WTC11 (cell line): ENCODE measurements around the gene SLC26A2. TPM values are rescaled to one million over a fixed set of nuclear protein-coding genes. Genes with fewer than 3 reads are reported as not detected.

Experiments used
- ATAC-seq: fragments of 200-7000 bp; cut with Tn5 transposase; 2 replicates; pipeline ENCODE4 v1.10.0; 2021; ENCODE audit warnings: mild to moderate bottlenecking, moderate library complexity
- CTCF ChIA-PET: fragments of 300-600 bp; sonication (Branson Sonifier 250); formaldehyde crosslinking; loops from one replicate; lab custom pipeline; 2021; ENCODE audit warnings: antibody characterized with exemption; lab: Charles Lee
- POLR2A ChIA-PET: fragments of 350-600 bp; sonication (Branson Sonifier 250); formaldehyde crosslinking; loops from one replicate; lab custom pipeline; 2021; ENCODE audit warnings: antibody characterized with exemption; lab: Charles Lee
- DNase-seq: peaks from one replicate; pipeline ENCODE4 v3.0.0; 2021; ENCODE audit warnings: low spot score
- H3K27ac Mint-ChIP-seq: 2 replicates; pipeline ENCODE4 v1.8.0; 2021; ENCODE audit warnings: mixed read lengths
- H3K27me3 Mint-ChIP-seq: 2 replicates; pipeline ENCODE4 v1.8.0; 2021; ENCODE audit warnings: low read depth, mild to moderate bottlenecking, moderate library complexity, mixed read lengths
- H3K36me3 Mint-ChIP-seq: 2 replicates; pipeline ENCODE4 v1.8.0; 2021; ENCODE audit warnings: mixed read lengths
- H3K4me1 Mint-ChIP-seq: 2 replicates; pipeline ENCODE4 v1.8.0; 2022; ENCODE audit warnings: mixed read lengths
- H3K4me3 Mint-ChIP-seq: 2 replicates; pipeline ENCODE4 v1.8.0; 2021; ENCODE audit warnings: mild to moderate bottlenecking, moderate library complexity, mixed read lengths
- H3K9me3 Mint-ChIP-seq: 2 replicates; pipeline ENCODE4 v1.8.0; 2021; ENCODE audit warnings: mixed read lengths
- ERG ChIP-seq: fragments of 250-450 bp; sonication (Bioruptor Pico); IDR thresholded peaks from 2 replicates; pipeline ENCODE4 v1.8.0; 2021; ENCODE audit warnings: mild to moderate bottlenecking
- FOXK1 ChIP-seq: sonication (generic); formaldehyde crosslinking; IDR thresholded peaks from 2 replicates; pipeline ENCODE4 v1.8.0; 2022; ENCODE audit warnings: mild to moderate bottlenecking, moderate library complexity, missing genetic modification reagents
- FOXP1 ChIP-seq: sonication (generic); formaldehyde crosslinking; IDR thresholded peaks from 2 replicates; pipeline ENCODE4 v1.8.0; 2022; ENCODE audit warnings: missing genetic modification reagents, mild to moderate bottlenecking, moderate library complexity, borderline replicate concordance
- NFE2L1 ChIP-seq: sonication (generic); formaldehyde crosslinking; IDR thresholded peaks from 2 replicates; pipeline ENCODE4 v1.8.1; 2023; ENCODE audit warnings: missing genetic modification reagents
- SMAD3 ChIP-seq: sonication (generic); formaldehyde crosslinking; IDR thresholded peaks from 2 replicates; pipeline ENCODE4 v1.8.0; 2022; ENCODE audit warnings: missing genetic modification reagents, mild to moderate bottlenecking, borderline replicate concordance
- SP1 ChIP-seq: sonication (generic); formaldehyde crosslinking; conservative IDR thresholded peaks from 2 replicates; pipeline ENCODE4 v1.8.1; 2022; ENCODE audit warnings: missing genetic modification reagents
- TEAD1 ChIP-seq: sonication (generic); formaldehyde crosslinking; IDR thresholded peaks from 2 replicates; pipeline ENCODE4 v1.8.0; 2022; ENCODE audit warnings: mild to moderate bottlenecking, missing genetic modification reagents
- ZNF232 ChIP-seq: sonication (generic); formaldehyde crosslinking; IDR thresholded peaks from 2 replicates; pipeline ENCODE4 v1.8.0; 2022; ENCODE audit warnings: mild to moderate bottlenecking, missing genetic modification reagents
- ZNF532 ChIP-seq: fragments of 250-450 bp; sonication (Bioruptor Pico); IDR thresholded peaks from 2 replicates; pipeline ENCODE4 v1.9.0; 2021; ENCODE audit warnings: mild to moderate bottlenecking, borderline replicate concordance
- total RNA-seq: library from RNA; stranded (reverse); gene quantifications from 3 replicates; pipeline ENCODE4 v1.2.3, GENCODE V29; 2021
- TF ChIP-seq, protein P1 (sequence below): sonication (generic); formaldehyde crosslinking; IDR thresholded peaks from 2 replicates; pipeline ENCODE4 v1.8.1; 2022; ENCODE audit warnings: mild to moderate bottlenecking, missing genetic modification reagents, moderate library complexity, borderline replicate concordance
- TF ChIP-seq, protein P2 (sequence below): fragments of 250-450 bp; sonication (Bioruptor Pico); IDR thresholded peaks from 2 replicates; pipeline ENCODE4 v1.9.0; 2021; ENCODE audit warnings: mild to moderate bottlenecking
- TF ChIP-seq, protein P3 (sequence below): sonication (generic); formaldehyde crosslinking; IDR thresholded peaks from 2 replicates; pipeline ENCODE4 v1.8.1; 2023; ENCODE audit warnings: mild to moderate bottlenecking, missing genetic modification reagents, moderate library complexity
- TF ChIP-seq, protein P4 (sequence below): fragments of 200-600 bp; IDR thresholded peaks from 2 replicates; pipeline ENCODE4 v1.8.0; 2022; ENCODE audit warnings: antibody characterized with exemption
- TF ChIP-seq, protein P5 (sequence below): fragments of 250-450 bp; sonication (Bioruptor Pico); conservative IDR thresholded peaks from 2 replicates; pipeline ENCODE4 v1.9.0; 2021; ENCODE audit warnings: mild to moderate bottlenecking

The SLC26A2 gene
- total RNA-seq, 1 experiment from 2014 or later: 11.1 TPM

DNA sequence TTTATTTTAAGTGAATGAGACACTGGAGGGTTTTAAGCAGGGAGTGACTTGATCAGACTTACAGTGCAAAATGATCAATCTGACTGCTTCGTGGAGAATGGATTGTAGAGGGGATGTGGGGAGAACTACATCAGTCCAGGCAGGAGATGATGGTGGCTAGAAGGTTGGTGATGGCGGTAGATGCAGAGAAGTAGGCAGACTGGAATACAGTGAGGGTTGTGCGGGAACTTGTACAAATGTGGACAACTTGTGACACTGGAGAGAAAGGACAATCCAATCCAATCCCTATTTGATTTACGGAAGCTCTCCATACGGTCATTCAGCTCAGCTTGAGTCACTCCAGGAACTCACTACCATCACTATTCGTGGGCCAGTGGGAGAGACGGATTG, 39.3 kb downstream of the SLC26A2 start:
- H3K4me3 Mint-ChIP-seq: peak overlapping the region; percentile 94
- peaks cover 22% of the 10 kb centered on the region for H3K4me1 Mint-ChIP-seq
- DNase-seq: no peak
- no peak for ATAC-seq
- peaks cover 12% of the 10 kb centered on the region for H3K36me3 Mint-ChIP-seq
- H3K27me3 Mint-ChIP-seq: no peaks in the 10 kb centered on the region
- peak overlapping the region; percentile 99 for H3K27ac Mint-ChIP-seq
- no peaks in the 10 kb centered on the region for H3K9me3 Mint-ChIP-seq
- ChIA-PET POLR2A (interaction anchor here (1.0 to 1.1 kb wide), 2 partner anchors 11 to 40 kb away, joined by 3 read pairs; no protein-coding TSS in a partner anchor), CTCF (interaction anchor here (0.9 to 2.2 kb wide), 9 partner anchors 9 to 381 kb away, joined by 3 to 15 read pairs (median 6); partner anchors contain the start of gene SLC26A2)
- TF ChIP-seq FOXK1: no peak
- TF ChIP-seq FOXP1: no peak
- TF ChIP-seq NFE2L1 (CRISPR knock-in tag): 0 out of 2 replicates have a peak, but pooled peaks have one; percentile 0

DNA sequence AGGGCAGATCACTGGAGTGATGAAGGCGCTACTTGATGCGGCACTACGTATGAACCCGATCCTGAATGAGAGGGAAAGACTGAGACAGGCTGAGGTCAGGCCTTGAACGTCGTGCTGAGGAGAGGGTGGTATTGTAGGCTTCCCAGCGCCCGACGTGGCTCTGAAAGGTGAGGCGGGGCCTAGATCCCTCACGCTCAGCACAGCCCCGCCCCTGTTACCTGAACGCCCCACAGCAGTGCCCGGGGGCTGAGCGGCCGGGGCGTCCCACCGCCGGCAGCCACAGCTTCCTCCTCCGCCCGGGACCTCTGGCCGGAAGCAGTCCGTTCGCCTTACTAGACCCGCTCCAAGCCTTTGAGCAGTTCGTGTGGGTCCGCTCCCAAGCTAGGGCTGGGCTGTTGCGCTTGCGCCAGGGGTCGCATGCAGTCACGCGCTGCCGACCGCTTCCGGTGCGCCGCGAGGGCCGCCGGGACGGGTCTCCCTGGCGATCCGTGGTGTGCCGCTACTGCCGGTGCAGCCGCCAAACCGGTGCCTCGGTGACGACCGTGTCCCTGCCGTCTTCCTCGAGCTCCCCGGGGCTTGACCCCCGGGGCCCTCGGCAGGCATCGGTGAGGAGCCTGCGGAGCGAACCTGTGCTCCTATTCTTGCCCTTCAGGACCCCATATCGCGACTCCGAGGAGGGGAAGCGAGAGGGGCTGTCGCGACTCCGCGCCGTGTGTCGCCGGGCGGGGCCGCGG, 39.9 kb downstream of the SLC26A2 start, which contains the start of the genes HMGXB3 and TIGD6:
TSS of gene HMGXB3 (plus strand) at position 484 of the 734 bp plus-strand sequence. CDS start 4,114 bp downstream, outside the sequence.
TSS of gene TIGD6 (minus strand) at position 399 of the 734 bp plus-strand sequence. CDS start 4,306 bp downstream, outside the sequence.
- Mint-ChIP-seq H3K4me3 (peak within 1 kb of the TSS; percentile 94), H3K27ac (peak within 1 kb of the TSS; percentile 99), H3K27me3 (no peaks in the 10 kb centered on the region), H3K4me1 (peaks cover 22% of the 10 kb centered on the region), H3K36me3 (peaks cover 15% of the 10 kb centered on the region), H3K9me3 (no peaks in the 10 kb centered on the region)
- POLR2A ChIA-PET: interaction anchor here (1.0 to 1.1 kb wide), 2 partner anchors 12 to 41 kb away, joined by 3 read pairs; no protein-coding TSS in a partner anchor
- DNase-seq: peak; percentile 94
- peak; percentile 94 for ATAC-seq
- CTCF ChIA-PET: interaction anchor here (0.9 to 2.2 kb wide), 9 partner anchors 9 to 382 kb away, joined by 3 to 15 read pairs (median 6); partner anchors contain the start of gene SLC26A2
- TF ChIP-seq, protein P1, sequence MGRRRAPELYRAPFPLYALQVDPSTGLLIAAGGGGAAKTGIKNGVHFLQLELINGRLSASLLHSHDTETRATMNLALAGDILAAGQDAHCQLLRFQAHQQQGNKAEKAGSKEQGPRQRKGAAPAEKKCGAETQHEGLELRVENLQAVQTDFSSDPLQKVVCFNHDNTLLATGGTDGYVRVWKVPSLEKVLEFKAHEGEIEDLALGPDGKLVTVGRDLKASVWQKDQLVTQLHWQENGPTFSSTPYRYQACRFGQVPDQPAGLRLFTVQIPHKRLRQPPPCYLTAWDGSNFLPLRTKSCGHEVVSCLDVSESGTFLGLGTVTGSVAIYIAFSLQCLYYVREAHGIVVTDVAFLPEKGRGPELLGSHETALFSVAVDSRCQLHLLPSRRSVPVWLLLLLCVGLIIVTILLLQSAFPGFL (CRISPR knock-in tag): no peak
- TF ChIP-seq TEAD1 (peak; percentile 70; the same call in 1 of the 2 replicates), SMAD3 (CRISPR knock-in tag) (peak; percentile 77), SP1 (CRISPR knock-in tag) (peak; percentile 80), ZNF232 (CRISPR knock-in tag) (peak; percentile 88; the same call in 1 of the 2 replicates), ERG (no peak), ZNF532 (CRISPR knock-in tag) (no peak)
- TF ChIP-seq, protein P2, sequence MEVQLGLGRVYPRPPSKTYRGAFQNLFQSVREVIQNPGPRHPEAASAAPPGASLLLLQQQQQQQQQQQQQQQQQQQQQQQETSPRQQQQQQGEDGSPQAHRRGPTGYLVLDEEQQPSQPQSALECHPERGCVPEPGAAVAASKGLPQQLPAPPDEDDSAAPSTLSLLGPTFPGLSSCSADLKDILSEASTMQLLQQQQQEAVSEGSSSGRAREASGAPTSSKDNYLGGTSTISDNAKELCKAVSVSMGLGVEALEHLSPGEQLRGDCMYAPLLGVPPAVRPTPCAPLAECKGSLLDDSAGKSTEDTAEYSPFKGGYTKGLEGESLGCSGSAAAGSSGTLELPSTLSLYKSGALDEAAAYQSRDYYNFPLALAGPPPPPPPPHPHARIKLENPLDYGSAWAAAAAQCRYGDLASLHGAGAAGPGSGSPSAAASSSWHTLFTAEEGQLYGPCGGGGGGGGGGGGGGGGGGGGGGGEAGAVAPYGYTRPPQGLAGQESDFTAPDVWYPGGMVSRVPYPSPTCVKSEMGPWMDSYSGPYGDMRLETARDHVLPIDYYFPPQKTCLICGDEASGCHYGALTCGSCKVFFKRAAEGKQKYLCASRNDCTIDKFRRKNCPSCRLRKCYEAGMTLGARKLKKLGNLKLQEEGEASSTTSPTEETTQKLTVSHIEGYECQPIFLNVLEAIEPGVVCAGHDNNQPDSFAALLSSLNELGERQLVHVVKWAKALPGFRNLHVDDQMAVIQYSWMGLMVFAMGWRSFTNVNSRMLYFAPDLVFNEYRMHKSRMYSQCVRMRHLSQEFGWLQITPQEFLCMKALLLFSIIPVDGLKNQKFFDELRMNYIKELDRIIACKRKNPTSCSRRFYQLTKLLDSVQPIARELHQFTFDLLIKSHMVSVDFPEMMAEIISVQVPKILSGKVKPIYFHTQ (CRISPR knock-in tag): no peak
- TF ChIP-seq, protein P3, sequence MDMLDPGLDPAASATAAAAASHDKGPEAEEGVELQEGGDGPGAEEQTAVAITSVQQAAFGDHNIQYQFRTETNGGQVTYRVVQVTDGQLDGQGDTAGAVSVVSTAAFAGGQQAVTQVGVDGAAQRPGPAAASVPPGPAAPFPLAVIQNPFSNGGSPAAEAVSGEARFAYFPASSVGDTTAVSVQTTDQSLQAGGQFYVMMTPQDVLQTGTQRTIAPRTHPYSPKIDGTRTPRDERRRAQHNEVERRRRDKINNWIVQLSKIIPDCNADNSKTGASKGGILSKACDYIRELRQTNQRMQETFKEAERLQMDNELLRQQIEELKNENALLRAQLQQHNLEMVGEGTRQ (CRISPR knock-in tag): peak; percentile 98
- TF ChIP-seq, protein P4, sequence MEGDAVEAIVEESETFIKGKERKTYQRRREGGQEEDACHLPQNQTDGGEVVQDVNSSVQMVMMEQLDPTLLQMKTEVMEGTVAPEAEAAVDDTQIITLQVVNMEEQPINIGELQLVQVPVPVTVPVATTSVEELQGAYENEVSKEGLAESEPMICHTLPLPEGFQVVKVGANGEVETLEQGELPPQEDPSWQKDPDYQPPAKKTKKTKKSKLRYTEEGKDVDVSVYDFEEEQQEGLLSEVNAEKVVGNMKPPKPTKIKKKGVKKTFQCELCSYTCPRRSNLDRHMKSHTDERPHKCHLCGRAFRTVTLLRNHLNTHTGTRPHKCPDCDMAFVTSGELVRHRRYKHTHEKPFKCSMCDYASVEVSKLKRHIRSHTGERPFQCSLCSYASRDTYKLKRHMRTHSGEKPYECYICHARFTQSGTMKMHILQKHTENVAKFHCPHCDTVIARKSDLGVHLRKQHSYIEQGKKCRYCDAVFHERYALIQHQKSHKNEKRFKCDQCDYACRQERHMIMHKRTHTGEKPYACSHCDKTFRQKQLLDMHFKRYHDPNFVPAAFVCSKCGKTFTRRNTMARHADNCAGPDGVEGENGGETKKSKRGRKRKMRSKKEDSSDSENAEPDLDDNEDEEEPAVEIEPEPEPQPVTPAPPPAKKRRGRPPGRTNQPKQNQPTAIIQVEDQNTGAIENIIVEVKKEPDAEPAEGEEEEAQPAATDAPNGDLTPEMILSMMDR: no peak
- TF ChIP-seq, protein P5, sequence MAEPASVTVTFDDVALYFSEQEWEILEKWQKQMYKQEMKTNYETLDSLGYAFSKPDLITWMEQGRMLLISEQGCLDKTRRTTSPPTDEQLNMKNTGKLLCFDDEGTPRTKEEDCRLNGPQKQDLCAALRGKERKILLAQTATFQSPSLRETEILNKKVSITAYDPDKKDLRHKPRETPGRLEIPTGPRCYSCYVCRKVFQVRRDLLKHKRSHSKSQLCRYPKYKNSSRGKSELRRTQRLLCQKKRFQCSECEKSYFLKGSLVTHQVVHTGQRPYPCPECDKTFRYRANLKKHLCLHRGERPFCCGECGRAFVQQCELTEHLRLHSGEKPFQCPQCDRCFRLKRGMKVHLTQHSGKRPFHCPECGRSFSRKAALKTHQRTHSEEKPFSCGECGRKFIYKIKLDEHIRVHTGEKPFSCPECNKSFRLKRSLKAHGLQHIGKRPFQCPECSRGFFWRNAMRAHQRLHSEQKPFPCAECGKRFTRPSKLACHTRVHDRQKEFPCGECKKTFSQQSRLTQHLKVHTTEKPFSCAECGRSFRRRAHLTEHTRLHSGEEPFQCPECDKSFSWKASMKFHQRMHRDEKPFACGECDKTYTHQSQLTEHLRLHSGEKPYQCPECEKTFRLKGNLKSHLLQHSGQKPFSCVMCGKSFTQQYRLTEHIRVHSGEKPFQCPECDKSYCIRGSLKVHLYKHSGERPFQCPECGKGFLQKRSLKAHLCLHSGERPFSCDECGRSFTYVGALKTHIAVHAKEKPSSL (CRISPR knock-in tag): no peak
